GM21367 (cell line): ENCODE data around the gene CDX1.
A peak's percentile ranks its signal among the peaks of the same experiment; 100 is the strongest.

Source experiments
- ATAC-seq: cut with Tn5 transposase; IDR thresholded peaks from one replicate; pipeline ENCODE4 v1.9.1; 2021; ENCODE audit not compliant: unreplicated experiment

Gene CDX1

GRCh38 chr5:150166650-150167511 is at the start of gene CDX1:
Gene CDX1, plus strand, starts transcription at chr5:150166778. Its CDS starts 99 bp downstream, at chr5:150166877.
- ATAC-seq, result no peak

DNA sequence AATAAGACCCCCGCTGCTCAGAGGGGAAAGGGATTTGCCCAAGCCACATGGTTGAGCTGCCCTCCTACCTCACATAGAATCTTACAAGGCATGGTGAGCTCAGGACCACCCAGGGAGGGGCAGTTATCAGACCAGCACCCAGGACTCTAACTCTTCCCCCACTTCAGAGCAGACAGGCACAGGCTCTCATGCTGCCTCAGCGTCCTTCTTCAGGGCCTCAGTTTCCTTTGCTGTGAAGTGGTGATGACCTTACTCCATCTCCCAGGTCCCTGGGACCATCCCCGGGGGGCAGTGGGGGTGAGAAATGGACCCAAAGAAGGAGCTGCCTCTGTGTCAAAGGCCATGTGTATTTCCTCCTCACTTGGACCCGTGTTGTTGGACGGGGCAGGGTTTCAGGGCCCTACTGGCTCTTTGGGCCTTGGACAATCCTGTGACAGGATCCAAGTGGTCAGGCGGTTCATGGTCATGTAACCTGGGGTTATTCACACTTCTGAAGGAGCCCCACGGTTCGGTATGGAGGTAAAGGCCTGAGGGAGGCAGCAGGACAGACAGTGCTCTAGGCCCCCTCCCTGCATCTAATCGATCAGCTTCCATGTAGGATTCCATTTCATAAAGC is 48.5 kb upstream of the CDX1 start:
- ATAC-seq, result no peak

GRCh38 chr5:150118561-150119229 is 47.9 kb upstream of the CDX1 start:
- no peak for ATAC-seq

- no peak for ATAC-seq
Measured at GRCh38 chr5:150119421-150120061, 47.0 kb upstream of the CDX1 start.

DNA sequence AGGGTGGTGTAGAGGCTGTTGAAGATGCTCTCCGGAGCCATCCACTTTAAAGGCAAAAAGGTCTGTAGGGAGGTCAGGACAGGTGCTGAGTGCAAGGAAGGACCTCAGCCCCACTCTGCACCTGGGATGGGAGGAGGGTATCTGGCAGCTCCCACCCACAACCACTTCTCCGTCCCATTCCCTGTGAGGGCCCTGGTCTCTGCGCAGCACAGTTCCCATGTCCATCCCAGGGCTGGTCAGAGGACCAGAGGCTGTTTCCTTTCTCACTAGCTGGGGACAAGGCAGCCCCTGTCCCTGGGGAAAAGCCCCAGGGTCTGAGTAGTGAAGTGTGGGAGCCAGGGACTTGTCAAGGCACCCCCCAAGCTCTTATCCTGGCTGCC is 46.5 kb upstream of the CDX1 start:
- no peak for ATAC-seq

DNA sequence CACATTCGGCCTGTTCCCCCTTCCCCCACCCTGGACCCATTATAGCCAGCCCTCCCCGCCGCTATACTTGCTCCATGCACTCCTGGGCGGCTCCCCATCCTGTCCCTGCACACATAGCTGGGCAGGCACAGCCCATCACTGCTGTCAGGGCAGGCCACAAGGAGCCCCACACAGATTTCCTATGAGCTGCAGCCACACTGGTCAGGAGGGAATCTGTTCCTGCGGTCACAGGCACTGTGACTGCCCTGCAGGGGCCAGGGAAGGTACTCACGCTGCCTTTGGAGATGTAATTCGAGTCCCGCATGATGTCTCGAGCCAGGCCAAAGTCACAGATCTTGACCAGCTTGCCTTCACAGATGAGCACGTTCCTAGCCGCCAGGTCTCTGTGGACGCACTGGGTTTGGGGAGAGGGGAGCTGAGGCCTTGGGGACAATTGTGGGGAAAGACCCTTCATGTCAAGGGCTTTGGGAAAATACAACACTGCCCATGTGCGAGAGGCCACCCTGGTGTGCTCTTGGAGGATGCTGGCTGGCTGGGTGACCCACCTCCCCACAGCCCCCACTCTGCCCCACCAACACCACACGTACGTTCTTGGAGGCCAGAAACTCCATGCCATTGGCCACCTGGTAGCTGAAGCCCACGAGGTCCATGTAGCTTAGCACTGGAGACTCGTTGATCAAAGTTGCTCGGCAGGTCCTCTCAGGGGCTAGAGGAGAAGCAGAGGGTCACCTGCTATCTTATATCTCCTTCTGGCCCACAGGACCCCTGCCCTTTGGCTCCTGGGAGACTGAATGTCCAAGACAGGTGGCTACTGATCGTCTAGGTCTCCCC is 45.7 kb upstream of the CDX1 start:
- ATAC-seq, result no peak

DNA sequence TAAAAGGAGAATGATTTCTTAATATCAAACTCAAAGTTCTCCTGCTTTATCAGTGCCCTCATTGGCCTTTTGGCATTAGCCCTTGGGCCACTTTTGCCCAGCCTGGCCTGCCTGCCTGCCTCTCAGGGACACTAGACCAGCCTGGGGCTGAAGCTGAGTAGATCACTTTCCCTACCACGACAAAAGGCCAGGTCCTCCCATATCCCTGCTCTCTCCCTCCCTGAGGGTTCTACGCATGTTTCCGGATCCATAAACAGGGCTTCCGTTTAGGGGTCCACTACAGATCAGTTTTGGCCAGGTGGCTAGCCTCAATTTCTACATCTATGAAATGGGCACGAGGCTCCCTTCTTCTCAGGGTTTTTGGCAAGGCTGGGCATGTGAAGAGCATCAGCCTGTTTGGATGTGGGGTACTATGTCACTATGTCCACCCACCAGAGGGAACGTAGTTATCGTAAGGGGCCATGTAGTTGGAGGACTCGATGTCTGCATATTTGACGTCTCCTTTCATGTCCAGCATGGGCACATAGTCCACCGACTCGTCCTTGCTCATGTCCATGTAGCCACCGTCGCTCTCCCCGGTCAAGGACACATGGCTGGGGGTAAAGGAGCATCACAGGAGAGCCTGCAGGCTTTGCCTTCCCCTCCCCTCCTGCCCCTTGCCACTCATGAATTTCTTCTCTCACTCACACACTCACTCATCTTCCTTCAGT is 45.0 kb upstream of the CDX1 start:
- no peak for ATAC-seq

DNA sequence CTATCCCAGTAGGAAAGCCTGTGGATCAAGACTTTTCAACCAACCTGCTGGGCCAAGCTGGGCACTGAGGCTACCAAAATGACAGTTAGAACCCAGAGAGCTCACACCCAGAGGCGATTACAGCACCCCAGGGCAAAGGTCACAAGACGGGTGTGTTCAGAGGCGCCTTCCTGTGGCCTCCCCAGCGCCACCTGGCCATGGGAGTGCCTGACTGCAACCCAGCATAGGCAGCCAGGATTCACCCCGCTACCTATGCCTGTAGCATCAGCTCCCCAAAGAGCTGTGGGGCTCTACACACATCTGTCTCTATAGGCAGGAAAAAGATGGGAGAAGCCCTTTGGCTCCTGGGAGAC is 44.4 kb upstream of the CDX1 start:
- peak; percentile 54 for ATAC-seq

DNA sequence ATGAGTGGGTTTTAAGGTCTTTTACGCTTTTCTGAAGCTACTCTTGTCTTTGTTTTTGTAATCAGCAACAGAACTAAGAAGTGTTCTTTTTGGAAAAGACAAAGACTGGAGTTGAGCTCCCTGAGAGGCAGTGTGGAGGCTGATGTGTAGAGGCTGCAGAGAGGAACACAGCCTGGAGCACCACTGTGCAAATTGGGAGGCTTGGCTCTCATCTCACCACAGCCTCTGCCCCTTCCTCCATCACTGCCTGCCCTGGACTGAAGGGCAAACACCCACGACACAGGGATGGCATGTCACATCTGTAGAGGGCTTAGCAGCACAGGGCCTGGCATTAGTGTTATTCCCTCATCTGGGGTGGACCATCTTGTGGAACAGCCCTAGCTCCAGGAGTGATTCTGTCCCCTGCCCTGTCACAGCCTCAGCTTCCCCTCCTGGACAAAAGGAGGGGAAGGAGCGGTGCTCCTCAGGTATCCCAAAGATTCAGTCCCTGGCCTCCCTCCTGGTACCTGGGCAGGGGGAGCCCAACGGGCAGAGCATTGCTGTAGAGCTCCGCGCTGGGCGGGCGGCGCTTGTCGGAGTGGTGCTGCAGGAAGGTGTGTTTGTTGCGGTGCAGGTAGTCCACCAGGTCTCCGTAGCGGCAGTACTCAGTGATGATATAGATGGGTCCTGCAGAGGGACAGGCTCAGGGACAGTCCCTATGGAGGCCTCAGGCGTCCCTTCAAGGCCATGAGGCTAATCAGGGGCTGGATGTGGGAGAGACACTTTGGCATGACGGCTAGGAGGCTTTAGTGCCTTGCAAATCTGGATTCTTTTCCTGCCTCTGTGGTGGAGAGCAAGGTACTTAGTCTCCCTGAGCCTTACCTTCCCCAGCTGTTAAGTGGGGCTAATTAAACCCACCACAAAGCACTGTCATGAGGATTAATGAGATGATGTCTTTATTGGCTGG is 43.8 kb upstream of the CDX1 start:
- no peak for ATAC-seq

DNA sequence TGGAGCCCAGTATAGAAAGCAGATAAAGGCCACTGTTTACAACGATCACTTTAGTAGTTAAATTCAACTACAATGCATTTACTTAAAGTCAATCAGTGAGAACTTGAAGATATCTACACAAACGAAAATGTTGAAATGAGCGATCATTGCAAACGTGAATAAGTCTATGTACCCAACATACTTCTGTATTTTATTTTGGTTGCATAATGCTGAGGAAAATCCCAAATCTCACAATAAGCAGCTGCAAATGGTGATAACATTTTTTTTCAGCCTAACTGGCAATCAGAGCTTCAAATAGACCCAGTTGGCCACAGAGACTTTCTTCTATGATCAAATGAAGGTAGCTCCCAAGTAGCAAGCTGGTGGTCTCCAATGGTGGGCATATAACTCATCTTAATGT is 43.0 kb upstream of the CDX1 start:
- ATAC-seq, result no peak

- no peak for ATAC-seq
Measured at GRCh38 chr5:150124111-150124557, 42.4 kb upstream of the CDX1 start.

DNA sequence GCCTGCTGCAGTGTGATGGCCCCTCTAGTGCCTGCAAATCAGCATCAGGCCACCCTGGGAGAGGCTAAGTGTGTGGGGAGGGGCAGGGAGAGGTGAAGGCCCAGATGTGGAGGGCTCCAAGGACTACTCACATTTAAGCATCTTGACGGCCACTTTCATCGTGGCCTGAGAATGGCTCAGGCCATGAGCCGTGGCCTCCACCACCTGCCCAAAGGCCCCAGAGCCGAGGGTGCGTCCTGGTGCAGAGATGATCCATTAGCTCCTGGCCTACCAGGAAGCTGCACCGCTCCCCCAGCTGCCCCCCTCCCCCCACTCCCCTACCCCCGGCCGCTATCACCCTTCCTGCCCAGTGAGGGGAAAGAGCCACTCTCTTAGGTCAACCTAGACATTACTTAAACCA is 42.0 kb upstream of the CDX1 start:
- no peak for ATAC-seq

- no peak for ATAC-seq
Measured at GRCh38 chr5:150125334-150125733, 41.2 kb upstream of the CDX1 start.

- ATAC-seq, result no peak
Measured at GRCh38 chr5:150126199-150126920, 40.2 kb upstream of the CDX1 start.

- ATAC-seq, result no peak
Measured at GRCh38 chr5:150126921-150127265, 39.7 kb upstream of the CDX1 start.

GRCh38 chr5:150129454-150129812 is 37.1 kb upstream of the CDX1 start:
- ATAC-seq, result no peak

GRCh38 chr5:150129813-150130492 is 36.6 kb upstream of the CDX1 start:
- ATAC-seq, result no peak

GRCh38 chr5:150130493-150130922 is 36.1 kb upstream of the CDX1 start:
- ATAC-seq, result no peak
